ENCODE results near the gene NINL. TPM values are rescaled to one million over a fixed set of nuclear protein-coding genes. Genes with fewer than 3 reads are reported as not detected.
"Not testable (repeated sequence)": the region's sequence is repeated elsewhere in the genome, so short reads cannot be mapped to it uniquely, and the experiment has no call there.

NINL gene
- total RNA-seq = 1 to 10 TPM; 3.8 to 5.1 TPM
- long read RNA-seq, partial matches to known transcripts = 0 of 1 reads
- long read RNA-seq, other reads (novel, unspliced or antisense) = 1 of 1 reads

- intact Hi-C loops (cut with DNase I) = no loop called here
- peak; percentile 93 to 96 for ATAC-seq
- peak; percentile 68 for DNase-seq
Measured at GRCh38 chr20:25584905-25585704, at the start of gene NINL. NINL (minus strand) TSS chr20:25585531; CDS start chr20:25526587, 58,944 bp downstream.

- no peak for DNase-seq
- ATAC-seq = no peak
- intact Hi-C loops (cut with DNase I) = no loop called here
Measured at GRCh38 chr20:25632940-25633790, 47.8 kb upstream of the NINL start.

- intact Hi-C loops (cut with DNase I); ATAC-seq; DNase-seq: not testable (repeated sequence)
Measured at GRCh38 chr20:25630615-25631014, 45.3 kb upstream of the NINL start.

- intact Hi-C loops (cut with DNase I) = loop anchor here in 1 of 2 donors (10.0 kb wide), 1 partner anchor 65 kb away; the partner anchor contains the start of gene ZNF337
- DNase-seq (no peak), ATAC-seq (no peak)
Measured at GRCh38 chr20:25629816-25630499, 44.6 kb upstream of the NINL start.

- no peak for DNase-seq
- ATAC-seq = no peak
- intact Hi-C loops (cut with DNase I) = loop anchor here in 1 of 2 donors (10.0 kb wide), 1 partner anchor 68 kb away; the partner anchor contains the start of gene ZNF337
Measured at GRCh38 chr20:25626779-25627178, 41.4 kb upstream of the NINL start.

- DNase-seq (no peak), ATAC-seq (no peak)
- intact Hi-C loops (cut with DNase I) = loop anchor here in 1 of 2 donors (10.0 kb wide), 1 partner anchor 70 kb away; the partner anchor contains the start of gene ZNF337
Measured at GRCh38 chr20:25624500-25624939, 39.2 kb upstream of the NINL start.

GRCh38 chr20:25623736-25624499, 38.6 kb upstream of the NINL start, which contains the start of gene NANP:
NANP (minus strand) TSS chr20:25624014; CDS start chr20:25623948, 66 bp downstream.
- DNase-seq = peak; percentile 98
- peak; percentile 95 to 96 for ATAC-seq
- intact Hi-C loops (cut with DNase I) = loop anchor here in 1 of 2 donors (10.0 kb wide), 1 partner anchor 71 kb away; the partner anchor contains the start of gene ZNF337

DNA sequence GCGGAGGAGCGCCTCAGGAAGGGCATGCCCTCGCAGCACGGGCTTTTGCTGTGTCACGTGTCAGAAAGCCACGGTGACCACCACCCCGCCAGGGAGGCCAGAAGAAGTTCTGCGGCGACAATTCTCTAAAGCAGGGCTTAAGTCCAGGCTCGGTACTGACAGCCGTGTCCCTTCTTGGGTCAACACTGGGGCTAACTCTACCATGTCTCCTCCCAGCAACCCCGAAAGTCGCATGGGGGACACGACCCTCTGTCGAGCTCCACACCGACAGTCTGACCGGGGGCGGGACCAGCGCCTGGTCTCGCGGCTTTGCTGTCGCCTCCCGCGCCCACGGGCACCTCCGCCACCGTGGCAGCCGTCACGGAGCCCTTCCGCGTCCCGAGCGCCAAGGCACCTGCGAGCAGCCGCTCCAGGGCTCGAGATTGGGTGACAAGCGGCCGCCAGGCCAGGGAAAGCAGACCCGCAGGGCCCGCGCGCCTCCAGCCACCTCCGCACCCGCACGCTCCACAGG, 37.9 kb upstream of the NINL start:
- intact Hi-C loops (cut with DNase I) = loop anchor here in 1 of 2 donors (10.0 kb wide), 1 partner anchor 72 kb away; the partner anchor contains the start of gene ZNF337
- ATAC-seq (peak; percentile 50 to 68), DNase-seq (peak; percentile 60)

DNA sequence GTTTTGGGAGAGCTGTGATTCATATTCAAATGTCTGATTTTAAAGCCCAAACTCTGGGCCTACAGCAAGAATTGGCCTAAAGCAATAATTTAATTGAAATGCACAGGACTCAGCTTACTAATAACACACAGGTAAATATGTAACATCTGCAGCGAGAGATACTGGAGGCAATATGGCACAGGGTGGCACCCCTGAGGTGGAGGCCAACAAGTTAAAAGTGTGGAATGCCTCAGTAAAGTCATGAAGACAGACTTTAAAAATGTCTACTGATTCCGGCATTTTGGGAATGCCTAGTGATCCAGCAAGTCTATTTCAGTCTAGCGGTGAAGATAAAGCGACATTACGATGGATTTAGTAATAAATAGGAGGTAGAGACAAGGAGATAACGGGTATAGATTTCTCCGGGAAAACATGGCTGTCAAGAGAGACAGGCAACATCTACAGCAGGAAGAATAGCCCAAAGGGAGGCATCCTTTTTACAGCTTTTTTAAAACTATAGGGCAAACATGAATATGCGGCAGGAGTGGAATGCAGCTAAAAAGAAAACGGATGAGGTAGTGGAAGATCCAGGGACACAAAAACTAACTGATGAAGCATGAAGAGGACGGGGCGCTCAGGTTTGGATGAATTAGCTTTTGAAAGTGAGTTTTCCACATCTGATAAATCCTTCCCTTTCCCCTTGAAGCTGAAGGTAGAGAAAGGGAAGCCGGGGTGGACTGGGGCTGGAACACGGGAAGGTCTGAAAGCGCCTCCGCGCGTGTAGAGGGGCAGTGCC, 37.3 kb upstream of the NINL start:
- intact Hi-C loops (cut with DNase I) = loop anchor here in 1 of 2 donors (10.0 kb wide), 1 partner anchor 72 kb away; the partner anchor contains the start of gene ZNF337
- no peak for DNase-seq
- ATAC-seq = no peak

- intact Hi-C loops (cut with DNase I) = loop anchor here in 1 of 2 donors (10.0 kb wide), 1 partner anchor 73 kb away; the partner anchor contains the start of gene ZNF337
- DNase-seq (no peak), ATAC-seq (no peak)
Measured at GRCh38 chr20:25622049-25622448, 36.7 kb upstream of the NINL start.

DNA sequence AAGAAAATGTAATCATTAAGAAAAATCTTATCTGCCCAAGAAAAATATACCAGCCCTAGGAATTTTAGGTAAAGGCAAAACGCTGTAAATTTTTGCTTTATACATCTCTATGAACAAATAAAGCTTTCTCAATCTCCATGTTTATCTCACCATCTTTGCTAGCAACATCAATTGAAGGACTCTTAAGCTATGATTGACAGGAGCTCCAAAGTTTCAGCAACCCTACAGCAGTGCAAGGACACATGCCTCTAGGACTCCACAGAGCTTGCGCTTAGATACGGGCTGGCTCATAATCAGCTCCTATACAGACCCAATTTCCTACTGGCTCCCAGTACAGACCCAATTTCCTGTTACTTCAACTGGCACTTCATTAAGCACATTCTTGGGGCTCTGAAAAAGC, 34.2 kb upstream of the NINL start:
- intact Hi-C loops (cut with DNase I) = no loop called here

DNA sequence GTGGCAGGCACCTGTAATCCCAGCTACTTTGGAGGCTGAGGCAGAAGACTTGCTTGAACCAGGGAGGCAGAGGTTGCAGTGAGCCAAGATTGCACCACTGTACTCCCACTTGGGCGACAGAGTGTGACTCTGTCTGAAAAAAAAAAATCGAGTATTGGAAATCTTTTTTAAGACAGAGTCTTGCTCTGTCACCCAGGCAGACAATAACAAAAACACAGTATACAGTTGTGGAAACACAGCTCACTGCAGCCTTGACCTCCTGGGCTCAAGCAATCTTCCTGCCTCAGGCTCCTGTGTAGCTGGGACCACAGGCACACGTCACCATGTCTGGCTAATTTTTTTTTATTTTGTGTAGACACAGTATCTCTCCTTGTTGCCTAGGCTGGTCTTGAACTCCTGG, 23.4 kb upstream of the NINL start:
- DNase-seq = no peak
- intact Hi-C loops (cut with DNase I) = no loop called here
- no peak for ATAC-seq

More for the DNA sequence above, 34.2 kb upstream of the NINL start:
- DNase-seq (no peak), ATAC-seq (no peak)

DNA sequence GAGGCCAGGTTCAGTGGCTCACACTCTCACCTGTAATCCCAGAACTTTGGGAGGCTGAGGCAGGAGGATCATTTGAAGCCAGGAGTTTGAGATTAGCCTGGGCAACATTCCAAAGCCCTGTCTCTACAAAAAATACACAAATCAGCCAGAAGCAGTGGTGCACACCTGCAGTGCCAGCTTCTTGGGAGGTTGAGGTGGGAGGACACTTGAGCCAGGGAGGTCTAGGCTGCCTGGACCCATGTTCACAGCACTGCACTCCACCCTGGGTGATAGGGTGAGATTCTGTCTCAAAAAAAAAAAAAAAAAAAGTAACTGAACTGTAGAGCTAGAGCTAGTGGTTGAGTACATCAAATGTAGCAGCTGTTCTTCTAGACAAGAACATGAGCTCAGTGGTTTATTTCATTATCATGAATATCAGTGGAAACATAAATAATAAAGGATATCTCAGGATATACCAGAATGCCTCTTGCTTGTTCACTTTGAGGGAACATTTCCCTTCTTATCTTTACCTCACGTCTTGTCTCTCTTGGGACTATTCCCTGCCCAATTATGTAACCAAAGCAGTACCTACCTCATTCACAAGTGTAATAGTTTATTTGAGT, 20.9 kb upstream of the NINL start:
- intact Hi-C loops (cut with DNase I) = no loop called here
- DNase-seq (no peak), ATAC-seq (no peak)

- no peak for DNase-seq
- ATAC-seq = no peak
- intact Hi-C loops (cut with DNase I) = no loop called here
Measured at GRCh38 chr20:25605148-25605547, 19.8 kb upstream of the NINL start.

DNA sequence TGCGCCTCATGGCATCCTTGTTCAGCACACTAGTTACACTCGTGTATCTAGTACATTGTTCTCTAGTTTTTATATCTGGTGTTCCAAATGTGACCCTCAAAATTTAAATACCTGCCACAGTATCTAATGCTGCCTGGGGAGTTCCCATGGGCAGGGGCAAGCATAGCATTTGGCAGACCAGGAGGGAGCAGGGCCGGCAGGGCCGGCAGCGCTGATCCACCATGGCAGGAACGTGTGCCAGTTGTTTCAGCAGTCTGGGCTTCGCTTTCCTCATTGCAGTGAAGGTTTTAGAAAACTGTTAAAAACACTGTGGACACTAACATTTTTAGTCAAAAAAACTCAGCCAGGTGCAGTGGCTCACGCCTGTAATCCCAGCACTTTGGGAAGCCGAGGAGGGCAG, 19.3 kb upstream of the NINL start:
- intact Hi-C loops (cut with DNase I) = no loop called here
- DNase-seq (no peak), ATAC-seq (no peak)

DNA sequence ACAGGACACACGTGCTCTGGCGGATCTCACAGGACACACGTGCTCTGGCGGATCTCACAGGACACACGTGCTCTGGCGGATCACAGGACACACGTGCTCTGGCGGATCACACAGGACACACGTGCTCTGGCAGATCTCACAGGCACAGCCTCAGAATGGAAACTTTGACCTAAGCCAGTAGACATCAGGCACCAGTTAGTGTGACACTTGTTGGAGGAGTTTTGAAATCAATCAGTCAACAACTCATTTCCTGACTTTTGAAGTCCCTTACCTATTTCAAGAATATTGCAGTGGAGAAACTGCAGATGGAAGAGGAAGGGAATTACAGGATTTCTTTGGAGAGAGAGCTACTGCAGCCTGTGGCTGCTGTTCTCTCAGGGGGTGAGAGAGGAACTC, 17.6 kb upstream of the NINL start:
- ATAC-seq; intact Hi-C loops (cut with DNase I): not testable (repeated sequence)

More for the DNA sequence above, 17.6 kb upstream of the NINL start:
- DNase-seq = not testable (repeated sequence)

Measured in left cardiac atrium (tissue), 4 donors.